Stimulated activated CD4-positive, alpha-beta T cell treated with anti-CD3 and anti-CD28 coated beads, TNF-alpha, amount 100 ng/mL, for 1 hour (primary cell): ENCODE results near the gene YWHAE.
A peak's percentile ranks its signal among the peaks of the same experiment; 100 is the strongest.
"Not testable (repeated sequence)": the region's sequence is repeated elsewhere in the genome, so short reads cannot be mapped to it uniquely, and the experiment has no call there.

ENCODE experiments used
- DNase-seq, 3 donors: peaks; one replicate each; pipeline ENCODE4 v3.0.0-alpha.2; 2020; ENCODE audit warnings: low read depth in 3 of 3, low spot score in 1 of 3

YWHAE gene

DNA sequence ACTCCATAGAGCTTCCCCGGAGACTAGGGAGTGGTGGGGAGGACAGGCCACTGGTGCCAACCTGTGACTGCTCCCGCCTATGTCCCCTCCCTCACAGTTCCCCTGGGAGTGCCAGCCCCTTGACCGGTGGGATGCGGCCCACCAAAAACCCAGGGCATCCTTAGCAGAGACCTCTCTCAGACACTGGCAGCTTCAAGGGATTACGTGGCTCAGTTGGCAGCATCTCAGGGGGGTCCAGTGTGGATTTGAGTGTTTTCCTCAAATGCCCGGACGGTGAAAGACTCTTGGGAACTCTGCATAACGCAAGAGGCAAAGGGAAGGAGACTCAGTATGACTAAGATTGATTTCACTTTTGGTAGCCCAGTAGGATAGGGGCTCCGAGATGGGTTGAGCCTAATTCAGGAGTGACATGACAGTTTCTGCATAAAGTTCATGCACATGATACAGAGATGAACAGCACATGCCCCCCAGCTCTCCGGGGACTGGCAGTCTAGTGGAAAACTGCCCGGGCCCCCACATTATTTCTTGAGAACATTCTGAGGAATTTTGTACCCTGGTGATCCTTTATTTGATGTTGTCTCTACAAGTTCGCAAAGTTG lies 70.2 kb downstream of the YWHAE start:
- DNase-seq = no peak

DNA sequence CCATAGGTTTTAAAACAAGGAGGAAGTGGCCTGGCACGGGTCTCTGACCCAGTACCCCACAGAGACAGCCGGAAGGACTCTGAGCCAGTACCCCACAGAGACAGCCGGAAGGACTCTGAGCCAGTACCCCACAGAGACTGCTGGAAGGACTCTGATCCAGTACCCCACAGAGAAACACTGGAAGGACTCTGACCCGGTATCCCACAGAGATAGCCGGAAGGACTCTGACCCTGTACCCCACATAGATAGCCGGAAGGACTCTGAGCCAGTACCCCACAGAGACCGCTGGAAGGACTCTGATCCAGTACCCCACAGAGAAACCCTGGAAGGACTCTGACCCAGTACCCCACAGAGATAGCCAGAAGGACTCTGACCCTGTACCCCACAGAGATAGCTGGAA lies 71.6 kb downstream of the YWHAE start:
- no peak for DNase-seq

DNA sequence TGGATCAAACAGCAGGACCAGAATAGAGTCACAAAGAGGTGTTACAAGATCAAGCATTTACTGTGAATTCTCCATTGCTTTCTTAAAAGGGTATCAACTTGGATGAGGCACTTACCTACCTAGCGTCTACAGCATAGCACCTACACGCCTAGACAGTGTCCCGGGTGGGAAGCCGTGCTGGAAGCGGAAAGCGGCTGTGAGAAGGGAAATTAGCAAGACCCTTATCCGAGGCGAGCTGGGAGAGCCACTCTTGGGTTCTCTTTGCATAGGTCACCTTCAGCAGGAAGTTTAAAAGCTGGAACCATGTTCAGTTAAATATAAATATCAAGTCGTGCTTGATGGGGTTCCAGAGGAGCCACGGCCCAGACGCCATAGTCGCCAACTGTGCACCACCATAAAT lies 74.3 kb downstream of the YWHAE start:
- DNase-seq = no peak

DNA sequence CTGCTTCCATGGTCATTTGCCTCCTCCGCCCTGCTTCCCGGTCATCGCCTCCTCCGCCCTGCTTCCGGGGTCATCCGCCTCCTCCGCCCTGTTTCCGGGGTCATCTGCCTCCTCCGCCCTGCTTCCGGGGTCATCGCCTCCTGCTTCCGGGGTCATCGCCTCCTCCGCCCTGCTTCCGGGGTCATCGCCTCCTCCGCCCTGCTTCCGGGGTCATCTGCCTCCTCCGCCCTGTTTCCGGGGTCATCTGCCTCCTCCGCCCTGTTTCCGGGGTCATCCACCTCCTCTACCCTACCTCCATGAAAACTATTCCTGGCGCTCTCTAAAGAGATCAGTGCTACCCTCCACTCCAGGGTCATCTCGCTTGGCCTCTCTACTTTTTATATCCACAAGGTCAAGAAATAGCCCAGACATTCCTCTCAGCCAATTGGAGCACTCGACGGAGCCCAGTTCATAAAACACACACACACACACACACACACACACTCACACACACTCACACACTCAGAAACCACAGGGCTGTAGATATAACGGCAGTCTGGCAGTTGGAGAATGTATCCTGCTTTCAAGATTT lies 75.7 kb downstream of the YWHAE start:
- DNase-seq = no peak

DNA sequence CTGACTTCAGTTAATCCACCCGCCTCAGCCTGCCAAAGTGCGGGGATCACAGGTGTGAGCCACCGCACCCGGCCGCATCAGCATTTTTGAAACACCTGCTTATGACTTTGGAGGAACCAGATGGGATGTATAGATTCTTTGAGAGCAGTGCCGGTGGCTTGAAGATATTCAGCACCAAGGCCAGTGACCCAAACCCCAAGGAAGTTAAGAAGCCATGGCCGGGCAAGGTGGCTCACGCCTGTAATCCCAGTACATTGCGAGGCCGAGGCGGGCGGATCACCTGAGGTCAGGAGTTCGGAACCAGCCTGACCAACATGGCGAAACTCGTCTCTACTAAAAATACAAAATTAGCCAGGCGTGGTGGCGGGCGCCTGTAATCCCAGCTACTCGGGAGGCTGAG lies 76.7 kb downstream of the YWHAE start:
- DNase-seq = no peak

DNA sequence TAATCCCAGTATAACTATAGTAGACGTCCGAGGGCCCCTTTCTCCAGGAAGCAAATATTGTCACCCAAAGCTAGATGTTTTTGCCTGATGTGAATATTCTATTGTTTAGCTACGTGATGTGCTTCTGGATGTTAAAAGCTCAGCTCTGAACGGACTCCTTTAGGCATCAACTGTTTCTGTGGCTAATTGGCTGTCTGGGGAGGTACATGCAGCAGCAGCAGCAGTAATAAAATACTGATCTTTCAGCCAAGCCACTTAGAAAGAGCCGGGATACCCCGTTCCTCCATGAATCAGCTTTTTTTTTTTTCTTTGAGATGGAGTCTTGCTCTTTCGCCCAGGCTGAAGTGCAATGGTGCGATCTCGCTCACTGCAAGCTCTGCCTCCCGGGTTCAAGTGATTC lies 77.5 kb downstream of the YWHAE start:
- no peak for DNase-seq

DNA sequence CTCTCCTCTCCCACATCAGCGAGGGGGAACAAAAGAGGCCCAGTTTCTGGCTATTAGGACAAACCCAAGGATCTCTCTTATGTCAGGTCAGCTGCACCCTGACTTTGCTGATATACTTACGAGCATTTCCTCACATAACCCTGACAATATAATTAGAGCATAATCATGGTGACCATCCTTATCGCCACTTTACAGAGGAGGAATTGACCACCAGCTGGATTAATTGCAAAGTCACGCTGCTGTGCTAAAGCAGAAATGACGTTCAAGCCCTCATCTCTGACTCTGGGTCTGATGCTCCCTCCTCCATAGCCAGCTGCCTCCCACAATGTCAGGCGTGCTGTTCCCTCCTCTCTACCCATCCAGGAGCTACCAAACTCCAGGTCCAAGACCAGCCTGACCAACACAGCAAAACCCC lies 78.0 kb downstream of the YWHAE start:
- DNase-seq = no peak

DNA sequence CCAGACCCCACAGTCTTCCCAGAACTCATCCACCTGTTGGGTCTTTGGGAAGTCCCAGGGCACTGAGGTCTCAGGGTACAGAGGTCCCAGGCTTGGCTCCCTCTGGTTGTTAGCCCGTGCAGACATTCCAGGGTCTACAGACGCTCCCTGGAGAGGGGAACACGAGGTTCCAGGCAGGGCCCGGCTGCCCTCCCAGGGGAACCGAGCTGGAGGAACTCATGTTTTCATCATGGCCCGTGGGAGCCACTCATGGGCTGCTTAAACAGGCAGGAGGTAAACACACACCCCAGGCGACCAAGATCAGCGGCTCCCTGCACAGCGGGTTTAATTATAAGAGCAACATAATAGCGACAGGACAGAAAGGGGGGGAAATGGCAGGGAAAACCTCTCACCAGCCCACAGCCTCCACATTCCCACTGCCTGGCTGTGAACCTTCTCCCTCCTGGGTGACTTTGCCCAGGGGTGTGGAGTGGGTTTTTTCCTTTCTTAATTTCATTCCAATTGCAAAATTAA lies 84.1 kb downstream of the YWHAE start:
- no peak for DNase-seq

DNA sequence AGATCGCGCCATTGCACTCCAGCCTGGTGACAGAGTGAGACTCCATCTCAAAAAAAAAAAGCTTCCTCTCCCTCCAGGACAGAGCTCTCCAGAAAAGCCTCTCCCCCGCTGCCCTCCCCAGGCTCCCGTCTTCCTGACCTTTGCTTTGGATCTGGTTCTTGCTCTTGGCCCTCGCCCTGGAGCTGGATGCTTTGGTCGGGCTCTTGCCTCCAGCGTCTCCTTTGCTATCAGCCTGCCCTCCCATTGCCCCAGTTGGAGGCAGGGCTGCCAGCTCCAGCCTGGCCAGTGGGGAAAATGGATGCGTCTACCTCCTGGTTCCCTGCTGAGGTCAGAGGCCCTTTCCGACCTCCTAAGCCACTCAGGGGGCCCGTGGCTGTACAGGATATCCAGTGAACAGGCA lies 84.6 kb downstream of the YWHAE start:
- DNase-seq = no peak

DNA sequence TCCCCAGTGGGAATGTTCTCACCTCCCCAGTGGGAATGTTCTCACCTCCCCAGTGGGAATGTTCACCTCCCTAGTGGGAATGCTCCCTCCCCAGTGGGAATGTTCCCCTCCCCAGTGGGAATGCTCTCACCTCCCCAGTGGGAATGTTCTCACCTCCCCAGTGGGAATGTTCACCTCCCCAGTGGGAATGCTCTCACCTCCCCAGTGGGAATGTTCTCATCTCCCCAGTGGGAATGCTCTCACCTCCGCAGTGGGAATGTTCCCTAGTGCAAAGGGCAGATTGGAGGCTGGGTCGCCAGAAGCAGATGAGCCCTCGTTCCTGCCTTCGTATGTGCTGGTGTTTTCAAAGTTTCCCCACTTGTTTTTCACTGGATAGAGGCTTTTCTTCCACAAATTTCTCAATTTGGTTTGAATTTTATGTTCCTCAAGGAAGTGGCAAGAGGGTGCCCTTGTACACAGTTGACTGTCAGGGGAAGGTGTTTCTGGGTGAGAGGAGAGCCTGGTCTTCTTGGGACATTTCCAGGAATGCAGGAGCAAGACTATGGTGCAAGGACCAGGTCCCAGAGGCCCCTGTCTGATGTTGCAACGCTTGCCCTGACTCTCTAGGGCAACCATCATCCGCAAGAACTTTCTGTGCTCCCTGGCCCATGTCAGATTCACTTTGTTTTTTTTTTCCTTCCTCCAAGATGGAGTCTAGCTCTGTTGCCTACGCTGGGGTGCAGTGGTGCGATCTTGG lies 86.6 kb downstream of the YWHAE start:
- DNase-seq = no peak

DNA sequence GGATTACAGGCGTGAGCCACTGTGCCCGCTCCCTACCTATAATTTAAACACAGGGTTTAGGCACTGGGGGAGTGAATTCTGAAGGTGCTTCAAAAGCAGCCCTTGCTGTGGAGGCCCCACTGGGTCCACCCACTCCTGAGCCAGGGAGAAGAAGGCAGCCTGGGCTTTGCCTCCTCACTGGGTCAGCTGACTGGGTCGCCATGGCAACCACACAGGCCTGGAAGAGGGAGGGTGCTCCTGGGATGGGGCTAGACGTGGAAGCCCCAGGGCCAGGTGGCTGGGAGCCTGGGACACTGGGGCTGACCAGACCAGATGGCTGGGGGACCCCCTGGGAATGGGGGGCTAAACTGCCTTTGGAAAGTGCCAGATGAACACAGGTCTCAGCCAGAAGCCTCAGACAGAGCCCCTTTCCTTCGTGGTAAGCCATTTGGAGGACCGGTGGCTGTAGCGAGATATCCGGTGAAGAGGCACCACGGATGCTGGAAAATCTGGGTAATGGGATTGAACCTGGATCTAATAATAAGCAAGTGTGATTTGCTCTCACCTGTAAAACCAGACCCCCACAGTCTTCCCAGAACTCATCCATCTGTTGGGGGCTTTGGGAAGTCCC lies 87.7 kb downstream of the YWHAE start:
- DNase-seq = no peak

DNA sequence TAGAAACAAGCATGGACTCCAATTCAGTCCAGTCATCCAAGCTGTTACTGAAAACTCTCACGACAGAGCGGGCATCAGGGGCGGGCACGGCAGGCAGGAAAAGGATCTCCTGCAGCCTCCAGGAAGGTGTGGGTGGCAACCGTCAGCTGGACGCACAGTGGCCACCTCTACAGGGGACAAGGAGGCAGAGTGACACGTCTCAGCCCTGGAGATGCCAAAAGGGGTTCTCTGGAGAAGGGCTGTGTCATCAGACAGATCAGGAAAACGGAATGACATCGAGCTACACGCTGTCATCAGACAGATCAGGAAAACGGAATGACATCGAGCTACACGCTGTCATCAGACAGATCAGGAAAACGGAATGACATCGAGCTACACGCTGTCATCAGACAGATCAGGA lies 92.2 kb downstream of the YWHAE start:
- not testable (repeated sequence) for DNase-seq

DNA sequence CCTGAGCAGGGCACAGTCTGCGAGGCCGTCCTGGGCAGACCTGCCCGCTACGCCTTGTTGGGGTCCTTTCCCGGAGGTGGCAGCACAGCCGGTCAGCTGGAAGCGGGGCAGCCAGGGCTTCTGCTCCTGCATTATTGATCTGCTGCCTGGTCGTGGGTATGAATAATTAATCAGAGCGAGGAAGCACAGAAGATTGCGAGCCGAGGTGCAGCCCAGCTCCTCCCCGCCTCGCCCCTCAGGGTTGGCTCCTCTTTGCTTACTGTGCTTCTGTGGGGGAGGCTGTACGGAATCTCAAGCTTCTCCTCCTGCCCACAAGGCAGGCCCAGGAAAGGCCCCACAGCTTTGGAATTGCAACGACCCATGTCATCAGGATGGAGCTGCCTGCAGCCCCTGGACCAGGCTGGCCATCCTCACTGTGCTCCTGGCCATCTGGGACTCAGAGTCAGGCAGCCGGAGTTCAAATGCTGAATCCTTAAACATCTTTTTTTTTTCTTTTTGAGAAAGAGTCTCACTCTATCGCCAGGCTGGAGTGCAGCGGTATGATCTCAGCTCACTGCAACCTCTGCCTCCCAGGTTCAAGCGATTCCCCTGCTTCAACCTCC lies 95.0 kb downstream of the YWHAE start:
- no peak for DNase-seq

DNA sequence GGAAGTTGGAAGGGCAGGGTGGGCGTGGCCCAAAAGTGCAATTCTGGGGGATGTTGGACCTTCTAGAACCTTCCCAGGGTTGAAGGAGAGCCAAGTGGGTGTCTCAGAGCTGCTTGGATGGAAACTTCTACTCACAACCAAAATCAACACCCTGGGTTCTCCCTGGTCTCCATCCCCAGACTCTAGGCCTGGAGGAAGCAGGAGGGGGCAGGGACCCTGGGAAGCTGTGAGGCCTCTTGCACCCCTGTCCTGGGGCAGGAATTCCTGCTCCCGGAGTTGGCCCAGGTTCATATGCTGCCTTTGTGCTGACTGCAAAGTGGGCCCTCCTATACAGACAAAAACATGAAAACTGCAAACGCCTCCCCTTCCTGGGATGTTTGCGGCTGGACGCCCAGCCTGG lies 95.5 kb downstream of the YWHAE start:
- no peak for DNase-seq

DNA sequence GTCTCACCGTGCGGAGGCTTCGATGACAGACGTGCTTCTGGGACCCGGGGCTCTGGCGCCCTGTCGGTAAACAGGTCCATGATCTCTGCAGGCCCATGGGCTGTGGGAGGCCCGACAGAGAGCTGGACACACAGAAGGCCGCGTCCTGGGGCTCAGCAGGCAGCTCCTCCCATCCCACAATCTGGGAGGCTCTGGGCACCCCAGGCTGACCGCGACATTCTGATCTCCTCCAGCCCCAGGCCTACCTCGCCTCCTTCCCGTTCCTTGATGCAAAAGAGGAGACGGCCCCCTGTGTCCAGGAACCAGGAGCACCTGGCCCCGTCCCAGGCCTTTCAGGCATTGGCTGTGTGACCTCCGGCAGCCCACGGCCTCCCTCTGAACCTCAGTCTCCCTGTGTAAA lies 97.3 kb downstream of the YWHAE start:
- DNase-seq = no peak

DNA sequence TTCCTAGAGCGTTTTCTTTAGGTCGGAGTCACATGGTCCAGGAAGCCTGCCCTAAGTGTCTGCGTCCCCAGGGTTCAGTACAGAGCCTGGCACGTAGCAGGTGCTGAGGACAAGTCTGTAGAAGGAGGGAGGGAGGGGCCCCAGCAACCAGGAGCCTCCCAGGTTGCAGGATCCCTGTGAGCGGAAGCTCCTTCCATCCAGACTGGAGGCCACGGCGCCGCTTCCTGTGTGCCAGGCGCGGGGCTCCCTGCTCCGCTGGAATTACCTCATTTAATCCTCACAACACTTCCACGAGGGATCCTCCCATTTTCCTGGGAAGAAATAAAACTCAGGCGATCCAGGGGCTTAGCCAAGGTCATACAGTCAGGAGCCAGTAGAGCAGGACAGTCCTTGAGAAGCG lies 98.5 kb downstream of the YWHAE start:
- no peak for DNase-seq

DNA sequence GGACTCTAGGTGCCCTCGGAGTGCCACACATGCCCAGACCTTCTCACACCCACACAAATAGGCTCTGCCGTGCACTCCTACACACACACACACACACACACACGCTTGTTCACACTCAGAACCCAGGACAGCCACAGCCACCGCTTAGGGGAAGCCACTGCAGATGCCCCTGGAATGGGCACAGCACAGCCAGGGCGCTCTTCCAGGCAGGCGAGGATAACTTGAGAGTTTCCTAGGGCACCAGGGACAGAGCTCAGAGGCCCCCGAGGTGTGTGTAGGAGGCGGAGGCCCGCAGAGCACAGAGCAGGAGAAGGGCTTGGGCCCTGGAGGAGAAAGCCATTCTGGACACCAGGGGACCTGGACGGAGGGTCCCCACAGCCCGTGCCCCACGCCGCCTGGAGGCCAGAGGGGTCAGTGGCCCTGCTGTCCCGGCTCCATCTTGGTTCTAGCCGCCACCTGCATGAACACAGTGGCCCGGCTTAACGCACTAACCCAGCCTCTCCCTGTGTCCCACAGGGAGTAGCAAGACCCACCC lies 99.6 kb downstream of the YWHAE start:
- DNase-seq = no peak

DNA sequence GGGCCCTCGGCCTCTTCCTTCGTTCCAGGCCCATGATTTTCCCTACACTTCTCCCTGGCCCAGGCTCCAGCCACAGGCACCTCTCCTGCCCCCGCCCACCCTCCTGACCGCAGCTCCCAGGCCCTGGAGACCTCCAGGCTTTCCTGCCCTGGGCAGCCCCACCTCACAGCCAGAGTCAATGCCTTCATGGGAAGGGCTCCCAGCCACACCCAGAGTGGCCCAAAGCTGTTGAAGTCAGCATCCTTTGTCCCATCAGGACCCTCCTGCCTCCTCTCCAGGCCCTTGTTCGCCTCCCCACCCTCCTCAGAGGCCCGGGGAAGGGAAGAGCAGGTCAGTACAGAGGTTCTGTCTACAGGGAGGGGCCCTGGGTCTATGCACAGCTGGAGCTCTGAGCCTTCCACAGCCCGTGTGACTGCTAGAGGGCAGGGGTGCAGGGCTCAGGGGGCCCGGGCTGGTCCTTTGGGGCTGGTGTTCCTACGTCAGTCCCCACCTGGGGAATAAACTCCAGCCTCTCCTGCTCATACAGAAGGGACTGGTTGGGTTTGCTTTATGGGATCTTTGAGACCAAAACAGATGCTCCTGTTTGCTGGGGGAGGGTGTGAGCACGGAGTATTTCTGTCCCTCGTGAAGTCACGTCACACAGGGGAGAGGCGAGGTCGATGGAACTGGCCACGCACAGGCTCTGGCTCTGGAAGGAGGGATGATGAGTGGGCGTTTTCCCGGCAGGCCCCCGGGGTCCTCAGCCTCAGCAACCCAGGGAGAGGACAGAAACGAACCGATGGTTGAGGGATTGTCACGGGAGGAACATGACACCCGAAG lies 100.3 kb downstream of the YWHAE start:
- no peak for DNase-seq

DNA sequence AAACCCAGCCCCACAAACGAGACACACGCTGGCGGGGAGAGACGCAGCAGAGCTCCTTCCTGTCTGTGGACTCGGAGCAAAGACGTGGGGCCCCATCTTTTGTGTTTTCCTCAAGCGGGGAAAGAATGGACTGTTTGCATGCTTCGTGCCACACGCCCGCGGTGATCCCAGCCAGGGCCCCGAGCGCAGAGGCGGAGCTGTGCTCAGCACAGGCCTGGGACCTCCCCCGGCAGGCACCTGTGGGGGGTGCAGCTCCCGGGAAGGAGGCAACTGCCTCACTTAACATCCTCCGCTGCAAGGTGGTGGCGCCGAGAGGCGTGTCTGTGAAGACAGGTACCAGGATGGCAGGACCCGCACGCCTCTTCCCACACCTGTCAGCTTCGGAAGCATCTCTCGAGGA lies 101.4 kb downstream of the YWHAE start:
- peak in 1 of 3 donors; percentile 35 for DNase-seq
